Body of pancreas (tissue), 4 donors: ENCODE measurements around the gene ACTL6B. TPM values are rescaled to one million over a fixed set of nuclear protein-coding genes. Genes with fewer than 3 reads are reported as not detected.
A peak's percentile ranks its signal among the peaks of the same experiment; 100 is the strongest.

Experiments used
- ATAC-seq: fragments of 150-250 bp; one replicate; pipeline ENCODE4 v1.9.1; 2016
- DNase-seq, 4 donors: peaks; one replicate each; pipeline ENCODE4 v3.0.0-alpha.2; 2019
- H3K27ac ChIP-seq, 4 donors: fragments of 200-600 bp; sonication (generic); 1 replicate in 3 of 4; 2 replicates in 1 of 4; pipeline versions ENCODE4 v1.5.1 to v1.6.1; 2016 to 2019; ENCODE audit warnings: mild to moderate bottlenecking in 1 of 4, mixed read lengths in 1 of 4, moderate library complexity in 1 of 4
- H3K27me3 ChIP-seq, 2 donors: fragments of 200-600 bp; sonication (generic); one replicate each; pipeline ENCODE4 v1.6.0; 2016; ENCODE audit warnings: mild to moderate bottlenecking in 1 of 2
- H3K36me3 ChIP-seq, 2 donors: fragments of 200-600 bp; sonication (generic); replicated peaks in 1 of 2; 2 replicates each; pipeline ENCODE4 v1.5.1; 2016; ENCODE audit warnings: low read depth in 2 of 2; ENCODE audit not compliant: insufficient read depth in 1 of 2
- H3K4me1 ChIP-seq: fragments of 200-600 bp; sonication (generic); one replicate; pipeline ENCODE4 v1.6.0; 2016
- H3K4me3 ChIP-seq, 2 donors: fragments of 200-600 bp; sonication (generic); 1 replicate in 1 of 2; 2 replicates in 1 of 2; pipeline ENCODE4 v1.5.1; 2016 to 2019
- H3K9me3 ChIP-seq, 3 donors: fragments of 200-600 bp; sonication (generic); 1 replicate in 2 of 3; 2 replicates in 1 of 3; pipeline ENCODE4 v1.5.1; 2016
- CTCF ChIP-seq, 7 experiments: fragments of 450-650 bp in 4 of 7; fragments of 200-600 bp in 3 of 7; sonication (generic) in 3 of 7; IDR thresholded peaks; one replicate each; pipeline ENCODE4 v1.5.1; 2016 to 2019; ENCODE audit warnings: antibody characterized with exemption in 7 of 7
- POLR2A ChIP-seq, 3 donors: fragments of 450-650 bp; IDR thresholded peaks; one replicate each; pipeline ENCODE4 v1.6.1; 2016; ENCODE audit warnings: antibody characterized with exemption in 3 of 3, mild to moderate bottlenecking in 2 of 3
- WGBS, 2 donors: methylation state at CpG; one replicate each; pipeline ENCODE4 v1.1.5; 2017; 5-methylcytosine and 5-hydroxymethylcytosine counted together
- intact Hi-C: fragments of 100-400 bp; cut with DNase I; formaldehyde crosslinking; loops from one replicate; pipeline ENCODE4 v1.15.1; 2023
- total RNA-seq, 2 donors: library from RNA; depleted of rRNA; stranded (reverse); fragments of >200 nt; gene quantifications; one replicate each; pipeline ENCODE4 v1.1.0, GENCODE V29; 2016

The ACTL6B gene
- total RNA-seq, 2 donors from 2014 or later: 0.52 TPM; not detected in 1

GRCh38 chr7:100684534-100685042, 28.3 kb upstream of the ACTL6B start:
- Histone ChIP-seq H3K36me3 (peaks cover 15 to 54% of the 10 kb centered on the region in 2 donors), H3K4me1 (peaks cover 16% of the 10 kb centered on the region), H3K4me3 (no peak overlapping the region), H3K9me3 (no peaks in the 10 kb centered on the region), H3K27ac (no peak overlapping the region), H3K27me3 (no peaks in the 10 kb centered on the region)
- WGBS, 2 donors: 92 to 98% methylated on average over 12 to 16 of the region's 16 CpGs
- TF ChIP-seq CTCF (IDR thresholded peaks at IDR 0.05) (no peak), POLR2A (IDR thresholded peaks at IDR 0.05) (no peak)
- ATAC-seq (no peak), DNase-seq (no peak)
- intact Hi-C loops: loop anchor here (10.0 kb wide), 1 partner anchor 210 kb away; the partner anchor contains the start of gene TSC22D4

GRCh38 chr7:100683659-100684533, 27.6 kb upstream of the ACTL6B start:
- TF ChIP-seq CTCF (IDR thresholded peaks at IDR 0.05) (no peak), POLR2A (IDR thresholded peaks at IDR 0.05) (no peak)
- no peaks in the 10 kb centered on the region for H3K9me3 ChIP-seq
- ATAC-seq (no peak), DNase-seq (no peak)
- H3K36me3 ChIP-seq: peaks cover 15 to 60% of the 10 kb centered on the region in 2 donors
- no peaks in the 10 kb centered on the region for H3K27me3 ChIP-seq
- H3K27ac ChIP-seq: no peak overlapping the region
- H3K4me3 ChIP-seq: no peak overlapping the region
- intact Hi-C loops: loop anchor here (10.0 kb wide), 1 partner anchor 209 kb away; the partner anchor contains the start of gene TSC22D4
- H3K4me1 ChIP-seq: peaks cover 12% of the 10 kb centered on the region
- 90 to 91% methylated on average over 2 to 36 of the region's 37 CpGs for WGBS, 2 donors

- Histone ChIP-seq H3K4me3 (no peak overlapping the region), H3K36me3 (peaks cover 18 to 66% of the 10 kb centered on the region in 2 donors), H3K4me1 (peaks cover 4% of the 10 kb centered on the region), H3K9me3 (no peaks in the 10 kb centered on the region), H3K27ac (no peak overlapping the region), H3K27me3 (no peaks in the 10 kb centered on the region)
- TF ChIP-seq POLR2A (IDR thresholded peaks at IDR 0.05): no peak
- TF ChIP-seq CTCF (IDR thresholded peaks at IDR 0.05): no peak
- no peak for ATAC-seq
- DNase-seq: peak in 1 of 4 donors; percentile 16
- WGBS, 2 donors: 86 to 98% methylated on average over 11 to 28 of the region's 28 CpGs
- intact Hi-C loops: loop anchor here (10.0 kb wide), 1 partner anchor 208 kb away; the partner anchor contains the start of gene TSC22D4
These were observed 26.9 kb upstream of the ACTL6B start for GRCh38 chr7:100682991-100683658.

GRCh38 chr7:100682228-100682741, 26.0 kb upstream of the ACTL6B start:
- ATAC-seq: no peak
- H3K27me3 ChIP-seq: no peaks in the 10 kb centered on the region
- 93% methylated on average over 24 of the region's 25 CpGs; no CpG with 5 or more reads in 1 of the 2 donors for WGBS, 2 donors

More at GRCh38 chr7:100682228-100682741, 26.0 kb upstream of the ACTL6B start:
- TF ChIP-seq POLR2A (IDR thresholded peaks at IDR 0.05) (no peak), CTCF (IDR thresholded peaks at IDR 0.05) (no peak)
- DNase-seq: peak in 2 of 4 donors; percentile 15 to 16
- Histone ChIP-seq H3K36me3 (peaks cover 26 to 64% of the 10 kb centered on the region in 2 donors), H3K4me3 (no peak overlapping the region), H3K9me3 (no peaks in the 10 kb centered on the region), H3K4me1 (no peaks in the 10 kb centered on the region), H3K27ac (no peak overlapping the region)
- intact Hi-C loops: loop anchor here (10.0 kb wide), 1 partner anchor 207 kb away; the partner anchor contains the start of gene TSC22D4
